OCI-LY7 (cell line): ENCODE results near the gene OGFRL1.

Experiments
- CTCF ChIP-seq: fragments of 200-600 bp; sonication (generic); conservative IDR thresholded peaks from 2 replicates; pipeline ENCODE4 v1.5.1; 2014; ENCODE audit warnings: mild to moderate bottlenecking, antibody characterized with exemption, low read length, moderate library complexity, mixed read lengths
- EZH2phosphoT487 ChIP-seq: fragments of 200-600 bp; sonication (generic); IDR thresholded peaks from 2 replicates; pipeline ENCODE4 v1.6.1; 2018; ENCODE audit warnings: low read depth, borderline replicate concordance, mild to moderate bottlenecking, mixed run types, antibody characterized with exemption, low read length, moderate library complexity, mixed read lengths

DNA sequence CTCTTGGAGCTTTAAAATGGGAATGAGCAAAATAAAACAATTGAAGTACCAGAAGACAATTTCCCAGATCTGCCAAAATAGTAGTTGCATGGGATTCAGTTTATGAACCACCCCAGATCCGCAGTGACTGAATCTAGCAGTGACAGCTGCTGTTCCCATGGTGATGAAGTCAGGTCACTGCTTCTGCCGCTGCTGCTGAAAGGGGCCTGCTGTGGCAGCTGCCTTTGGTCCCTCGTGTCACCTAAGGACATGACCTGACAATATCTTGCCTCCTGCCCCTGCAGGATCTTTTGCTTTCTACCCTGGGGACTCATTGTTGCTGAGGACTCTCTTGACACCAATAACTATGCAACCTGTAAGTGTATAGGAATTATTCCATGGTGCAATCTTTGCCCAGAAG is 34.3 kb upstream of the OGFRL1 start:
- TF ChIP-seq CTCF, result no peak
- no peak for TF ChIP-seq EZH2phosphoT487
